Prostate gland (tissue), 2 donors: ENCODE data around the gene CD46.

Source experiments
- POLR2A ChIP-seq: fragments of 450-650 bp; IDR thresholded peaks from one replicate; pipeline ENCODE4 v1.6.1; 2016; ENCODE audit warnings: antibody characterized with exemption, mild to moderate bottlenecking
- POLR2AphosphoS5 ChIP-seq: sonication (generic); formaldehyde crosslinking; IDR thresholded peaks from one replicate; pipeline ENCODE4 v1.6.1; 2017; ENCODE audit warnings: antibody characterized with exemption
- TF ChIP-seq, protein P1 (sequence below), 4 experiments: fragments of 200-600 bp in 2 of 4; fragments of 450-650 bp in 2 of 4; sonication (generic) in 2 of 4; IDR thresholded peaks; 1 replicate in 3 of 4; 2 replicates in 1 of 4; pipeline ENCODE4 v1.5.1; 2016 to 2019; ENCODE audit warnings: antibody characterized with exemption in 4 of 4, mild to moderate bottlenecking in 2 of 4, moderate library complexity in 2 of 4

DNA sequence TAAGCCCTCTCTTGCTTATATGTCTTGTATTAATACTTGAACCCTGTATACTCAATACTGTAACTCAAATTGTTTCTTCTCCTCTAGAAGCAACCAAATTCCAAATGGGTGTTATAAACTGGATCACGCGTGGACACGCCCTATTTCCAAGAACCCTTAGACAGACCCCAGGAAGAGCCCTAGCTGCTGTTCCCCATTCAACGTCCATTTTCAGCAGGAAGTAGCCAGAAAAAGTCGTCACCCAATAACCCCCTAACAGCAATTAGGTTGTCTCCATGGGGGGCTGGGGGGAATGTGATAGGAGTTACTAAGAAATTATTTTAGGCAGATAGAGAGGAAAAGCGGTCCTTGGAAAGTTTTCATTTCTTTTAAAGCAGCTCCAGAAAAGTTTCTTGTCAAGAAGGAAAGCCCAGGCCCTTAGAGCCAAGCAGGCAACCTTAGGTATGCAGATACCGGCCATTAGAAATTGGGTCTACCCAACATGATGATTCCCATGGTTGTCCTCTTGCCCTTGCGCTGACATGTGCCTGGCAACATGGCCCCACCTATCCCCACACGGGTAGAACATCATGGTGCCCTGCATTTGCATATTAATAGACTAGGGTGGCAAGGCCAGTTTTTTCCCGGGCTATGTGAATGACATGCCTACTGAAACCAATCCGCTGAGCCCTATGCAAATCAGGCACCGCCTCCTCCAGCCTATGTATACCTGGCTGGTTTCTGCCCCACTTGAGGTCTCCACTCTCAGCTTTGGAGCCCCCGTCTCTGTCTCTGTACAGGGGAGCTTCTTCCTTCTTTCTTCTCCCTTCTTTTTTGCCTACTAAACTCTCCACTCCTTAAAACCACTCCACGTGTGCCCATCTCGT, 4.0 kb upstream of the CD46 start:
- TF ChIP-seq, protein P1, sequence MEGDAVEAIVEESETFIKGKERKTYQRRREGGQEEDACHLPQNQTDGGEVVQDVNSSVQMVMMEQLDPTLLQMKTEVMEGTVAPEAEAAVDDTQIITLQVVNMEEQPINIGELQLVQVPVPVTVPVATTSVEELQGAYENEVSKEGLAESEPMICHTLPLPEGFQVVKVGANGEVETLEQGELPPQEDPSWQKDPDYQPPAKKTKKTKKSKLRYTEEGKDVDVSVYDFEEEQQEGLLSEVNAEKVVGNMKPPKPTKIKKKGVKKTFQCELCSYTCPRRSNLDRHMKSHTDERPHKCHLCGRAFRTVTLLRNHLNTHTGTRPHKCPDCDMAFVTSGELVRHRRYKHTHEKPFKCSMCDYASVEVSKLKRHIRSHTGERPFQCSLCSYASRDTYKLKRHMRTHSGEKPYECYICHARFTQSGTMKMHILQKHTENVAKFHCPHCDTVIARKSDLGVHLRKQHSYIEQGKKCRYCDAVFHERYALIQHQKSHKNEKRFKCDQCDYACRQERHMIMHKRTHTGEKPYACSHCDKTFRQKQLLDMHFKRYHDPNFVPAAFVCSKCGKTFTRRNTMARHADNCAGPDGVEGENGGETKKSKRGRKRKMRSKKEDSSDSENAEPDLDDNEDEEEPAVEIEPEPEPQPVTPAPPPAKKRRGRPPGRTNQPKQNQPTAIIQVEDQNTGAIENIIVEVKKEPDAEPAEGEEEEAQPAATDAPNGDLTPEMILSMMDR (IDR thresholded peaks at IDR 0.05), result no peak
- TF ChIP-seq POLR2AphosphoS5 (no peak), POLR2A (no peak)
